ENCODE data around the gene CYP4F8.

Gene CYP4F8

GRCh38 chr19:15615526-15615925 is 508 bp downstream of the CYP4F8 start:
- in situ Hi-C loops (cut with MboI; ENCODE audit: low sequenced_read_pairs), result loop anchor here (25.0 kb wide), 1 partner anchor 772 kb away; no protein-coding TSS in a partner anchor

GRCh38 chr19:15616183-15616582 is 1.2 kb downstream of the CYP4F8 start:
- in situ Hi-C loops (cut with MboI; ENCODE audit: low sequenced_read_pairs), result loop anchor here (25.0 kb wide), 1 partner anchor 771 kb away; no protein-coding TSS in a partner anchor

- in situ Hi-C loops (cut with MboI; ENCODE audit: low sequenced_read_pairs), result loop anchor here (25.0 kb wide), 1 partner anchor 771 kb away; no protein-coding TSS in a partner anchor
These were observed 1.7 kb downstream of the CYP4F8 start for GRCh38 chr19:15616627-15617270.

- in situ Hi-C loops (cut with MboI; ENCODE audit: low sequenced_read_pairs), result loop anchor here (25.0 kb wide), 1 partner anchor 769 kb away; no protein-coding TSS in a partner anchor
These were observed 3.3 kb downstream of the CYP4F8 start for GRCh38 chr19:15618321-15618720.

- in situ Hi-C loops (cut with MboI; ENCODE audit: low sequenced_read_pairs), result loop anchor here (25.0 kb wide), 1 partner anchor 766 kb away; no protein-coding TSS in a partner anchor
These were observed 6.8 kb downstream of the CYP4F8 start for GRCh38 chr19:15621801-15622200.

GRCh38 chr19:15622991-15623390 is 8.0 kb downstream of the CYP4F8 start:
- in situ Hi-C loops (cut with MboI; ENCODE audit: low sequenced_read_pairs), result loop anchor here (25.0 kb wide), 1 partner anchor 764 kb away; no protein-coding TSS in a partner anchor

GRCh38 chr19:15623711-15624318 is 8.8 kb downstream of the CYP4F8 start:
- in situ Hi-C loops (cut with MboI; ENCODE audit: low sequenced_read_pairs), result loop anchor here (25.0 kb wide), 1 partner anchor 763 kb away; no protein-coding TSS in a partner anchor

GRCh38 chr19:15628236-15629002 is 13.4 kb downstream of the CYP4F8 start:
- in situ Hi-C loops (cut with MboI; ENCODE audit: low sequenced_read_pairs), result no loop called here

- in situ Hi-C loops (cut with MboI; ENCODE audit: low sequenced_read_pairs), result no loop called here
These were observed 14.2 kb downstream of the CYP4F8 start for GRCh38 chr19:15629003-15629880.

- in situ Hi-C loops (cut with MboI; ENCODE audit: low sequenced_read_pairs), result loop anchor here (10.0 kb wide), 1 partner anchor 543 kb away; the partner anchor contains the start of gene CIB3
These were observed 16.8 kb downstream of the CYP4F8 start for GRCh38 chr19:15631817-15632216.

- in situ Hi-C loops (cut with MboI; ENCODE audit: low sequenced_read_pairs), result loop anchor here (10.0 kb wide), 1 partner anchor 542 kb away; the partner anchor contains the start of gene CIB3
These were observed 18.2 kb downstream of the CYP4F8 start for GRCh38 chr19:15633082-15633835.

GRCh38 chr19:15634105-15634504 is 19.1 kb downstream of the CYP4F8 start:
- in situ Hi-C loops (cut with MboI; ENCODE audit: low sequenced_read_pairs), result loop anchor here (10.0 kb wide), 1 partner anchor 541 kb away; the partner anchor contains the start of gene CIB3

GRCh38 chr19:15635016-15635805 is 20.2 kb downstream of the CYP4F8 start:
- in situ Hi-C loops (cut with MboI; ENCODE audit: low sequenced_read_pairs), result loop anchor here (10.0 kb wide), 1 partner anchor 540 kb away; the partner anchor contains the start of gene CIB3

GRCh38 chr19:15636026-15636425 is 21.0 kb downstream of the CYP4F8 start:
- in situ Hi-C loops (cut with MboI; ENCODE audit: low sequenced_read_pairs), result loop anchor here (10.0 kb wide), 1 partner anchor 539 kb away; the partner anchor contains the start of gene CIB3

- in situ Hi-C loops (cut with MboI; ENCODE audit: low sequenced_read_pairs), result loop anchor here (10.0 kb wide), 1 partner anchor 535 kb away; the partner anchor contains the start of gene CIB3
These were observed 24.6 kb downstream of the CYP4F8 start for GRCh38 chr19:15639596-15639995.

- in situ Hi-C loops (cut with MboI; ENCODE audit: low sequenced_read_pairs), result no loop called here
These were observed 25.4 kb downstream of the CYP4F8 start, which contains the start of gene CYP4F3 for GRCh38 chr19:15640294-15640903. CYP4F3 (plus strand) TSS chr19:15640897; CDS start chr19:15641416, 519 bp downstream.

- in situ Hi-C loops (cut with MboI; ENCODE audit: low sequenced_read_pairs), result no loop called here
These were observed 26.0 kb downstream of the CYP4F8 start for GRCh38 chr19:15640904-15641597.
